OCI-LY7 (cell line): Measurements from ENCODE around the gene EXD2. TPM values are rescaled to one million over a fixed set of nuclear protein-coding genes. Genes with fewer than 3 reads are reported as not detected.

ENCODE experiments used
- BruUV-seq: library from RNA; stranded (reverse); fragments of 400-500 nt; replicated peaks from 2 replicates; lab custom pipeline; 2021; lab: Mats Ljungman, UMichigan
- CTCF ChIA-PET: fragments of 300-600 bp; sonication (Branson Sonifier 250); formaldehyde crosslinking; loops from one replicate; lab custom pipeline; 2022; ENCODE audit warnings: antibody characterized with exemption; ENCODE audit not compliant: unreplicated experiment; lab: Charles Lee
- POLR2A ChIA-PET: fragments of 300-600 bp; sonication (Branson Sonifier 250); formaldehyde crosslinking; loops from one replicate; lab custom pipeline; 2022; ENCODE audit warnings: antibody characterized with exemption; lab: Charles Lee
- DNase-seq: peaks from one replicate; pipeline ENCODE4 v3.0.0-alpha.2; 2015; ENCODE audit warnings: low spot score
- H2AFZ ChIP-seq: fragments of 200-600 bp; sonication (generic), shearing (Covaris generic); 2 replicates; pipeline ENCODE4 v1.6.1; 2014; ENCODE audit warnings: mild to moderate bottlenecking, antibody characterized with exemption, low read length, moderate library complexity
- H3K27ac ChIP-seq: fragments of 200-600 bp; sonication (generic); 2 replicates; pipeline ENCODE4 v1.5.1; 2014; ENCODE audit warnings: mixed run types, low read depth, mild to moderate bottlenecking, moderate library complexity, low read length, inconsistent platforms; ENCODE audit not compliant: poor library complexity, severe bottlenecking
- H3K36me3 ChIP-seq: fragments of 200-600 bp; sonication (generic); 2 replicates; pipeline ENCODE4 v1.6.1; 2014; ENCODE audit warnings: mild to moderate bottlenecking, antibody characterized with exemption, low read length, moderate library complexity, mixed read lengths; ENCODE audit not compliant: insufficient read depth
- H3K4me1 ChIP-seq: fragments of 200-600 bp; sonication (generic); 2 replicates; pipeline ENCODE4 v1.5.1; 2014; ENCODE audit warnings: mild to moderate bottlenecking, low read length; ENCODE audit not compliant: insufficient read depth, poor library complexity, severe bottlenecking
- H3K4me2 ChIP-seq: fragments of 200-600 bp; sonication (generic); 2 replicates; pipeline ENCODE4 v1.6.1; 2014; ENCODE audit warnings: mild to moderate bottlenecking, low read length
- H3K4me3 ChIP-seq: fragments of 200-600 bp; sonication (generic); 2 replicates; pipeline ENCODE4 v1.5.1; 2014; ENCODE audit warnings: mild to moderate bottlenecking, low read depth, low read length; ENCODE audit not compliant: poor library complexity, severe bottlenecking
- H3K79me2 ChIP-seq: fragments of 200-600 bp; sonication (generic); 2 replicates; pipeline ENCODE4 v1.6.1; 2016; ENCODE audit warnings: low read depth, mild to moderate bottlenecking, low read length, moderate library complexity, mixed read lengths; ENCODE audit not compliant: insufficient read depth
- H3K9me2 ChIP-seq: fragments of 200-600 bp; sonication (generic); 2 replicates; pipeline ENCODE4 v1.6.1; 2016; ENCODE audit warnings: mild to moderate bottlenecking, low read length, mixed read lengths; ENCODE audit not compliant: insufficient read depth
- H3K9me3 ChIP-seq: fragments of 200-600 bp; sonication (generic); 2 replicates; pipeline ENCODE4 v1.6.1; 2014; ENCODE audit warnings: mild to moderate bottlenecking, mixed run types, low read length, mixed read lengths
- H4K20me1 ChIP-seq: fragments of 200-600 bp; sonication (generic); 2 replicates; pipeline ENCODE4 v1.6.1; 2014; ENCODE audit warnings: mild to moderate bottlenecking, antibody characterized with exemption, low read length, moderate library complexity, mixed read lengths; ENCODE audit not compliant: insufficient read depth
- CTCF ChIP-seq: fragments of 200-600 bp; sonication (generic); conservative IDR thresholded peaks from 2 replicates; pipeline ENCODE4 v1.5.1; 2014; ENCODE audit warnings: mild to moderate bottlenecking, antibody characterized with exemption, low read length, moderate library complexity, mixed read lengths
- EZH2phosphoT487 ChIP-seq: fragments of 200-600 bp; sonication (generic); IDR thresholded peaks from 2 replicates; pipeline ENCODE4 v1.6.1; 2018; ENCODE audit warnings: low read depth, borderline replicate concordance, mild to moderate bottlenecking, mixed run types, antibody characterized with exemption, low read length, moderate library complexity, mixed read lengths
- intact Hi-C: fragments of 100-400 bp; cut with micrococcal nuclease; formaldehyde crosslinking; loops from one replicate; pipeline ENCODE4 v1.10.0; 2022; ENCODE audit not compliant: unreplicated experiment
- total RNA-seq, 2 experiments: library from RNA; depleted of rRNA in 1 of 2; stranded (reverse); fragments of >200 nt in 1 of 2; shearing (Covaris generic) in 1 of 2; gene quantifications; 2 replicates each; pipeline ENCODE4 v1.2.3, GENCODE V29; 2014 to 2022

The EXD2 gene
- total RNA-seq, 2 experiments from 2014 or later: 2.7 to 8.4 TPM

GRCh38 chr14:69183735-69184134 is 7.6 kb upstream of the EXD2 start:
- Histone ChIP-seq H3K4me1 (no peaks in the 10 kb centered on the region), H3K27ac (no peak overlapping the region)

GRCh38 chr14:69190191-69190590 is 1.1 kb upstream of the EXD2 start:
- DNase-seq: no peak
- TF ChIP-seq CTCF (no peak), EZH2phosphoT487 (no peak)
- H3K9me2 ChIP-seq: no peaks in the 10 kb centered on the region
- H3K9me3 ChIP-seq: no peaks in the 10 kb centered on the region
- H3K4me2 ChIP-seq: peak overlapping the region; percentile 71; the same call in 1 of the 2 replicates
- no peaks in the 10 kb centered on the region for H4K20me1 ChIP-seq
- BruUV-seq: no TSS peak
- H3K4me1 ChIP-seq: peaks cover 11% of the 10 kb centered on the region
- no peaks in the 10 kb centered on the region for H3K79me2 ChIP-seq
- H3K27ac ChIP-seq: no peak overlapping the region
- no peak overlapping the region for H3K4me3 ChIP-seq
- intact Hi-C loops: no loop called here
- H2AFZ ChIP-seq: no peak overlapping the region; the same call in 1 of the 2 replicates
- ChIA-PET CTCF (no interaction called here), POLR2A (interaction anchor here (0.7 kb wide), 1 partner anchor 403 kb away, joined by 4 read pairs; no protein-coding TSS in a partner anchor)
- no peaks in the 10 kb centered on the region for H3K36me3 ChIP-seq

More at GRCh38 chr14:69183735-69184134, 7.6 kb upstream of the EXD2 start:
- no peak for TF ChIP-seq EZH2phosphoT487
- no peak for TF ChIP-seq CTCF
- Histone ChIP-seq H3K36me3 (no peaks in the 10 kb centered on the region), H3K79me2 (no peaks in the 10 kb centered on the region), H2AFZ (no peak overlapping the region), H3K4me3 (no peak overlapping the region), H4K20me1 (no peaks in the 10 kb centered on the region), H3K9me3 (no peaks in the 10 kb centered on the region), H3K4me2 (no peak overlapping the region), H3K9me2 (no peaks in the 10 kb centered on the region)
- intact Hi-C loops: no loop called here
- BruUV-seq: no TSS peak
- DNase-seq: no peak
- ChIA-PET CTCF (no interaction called here), POLR2A (interaction anchor here (0.7 kb wide), 1 partner anchor 52 kb away, joined by 5 read pairs; no protein-coding TSS in a partner anchor)

GRCh38 chr14:69193721-69194120 is 2.4 kb downstream of the EXD2 start:
- no peaks in the 10 kb centered on the region for H3K36me3 ChIP-seq
- ChIA-PET CTCF (interaction anchor here (0.7 kb wide), 1 partner anchor 159 kb away, joined by 3 read pairs; no protein-coding TSS in a partner anchor), POLR2A (interaction anchor here (0.7 kb wide), 2 partner anchors 79 to 860 kb away, joined by 3 read pairs; no protein-coding TSS in a partner anchor)
- H4K20me1 ChIP-seq: no peaks in the 10 kb centered on the region
- no peaks in the 10 kb centered on the region for H3K9me3 ChIP-seq
- H3K4me2 ChIP-seq: no peak overlapping the region
- H3K4me1 ChIP-seq: peaks cover 11% of the 10 kb centered on the region
- TF ChIP-seq EZH2phosphoT487 (no peak), CTCF (no peak)
- no peak overlapping the region for H3K27ac ChIP-seq
- H3K79me2 ChIP-seq: no peaks in the 10 kb centered on the region
- DNase-seq: no peak
- BruUV-seq: no TSS peak
- intact Hi-C loops: no loop called here
- no peak overlapping the region for H3K4me3 ChIP-seq
- no peaks in the 10 kb centered on the region for H3K9me2 ChIP-seq
- H2AFZ ChIP-seq: no peak overlapping the region
